Muscle layer of duodenum (tissue), 2 donors: Measurements from ENCODE around the gene PPP2R5C.

Source experiments
- H3K27ac ChIP-seq: one replicate; pipeline ENCODE4 v1.7.0; 2013; ENCODE audit warnings: mild to moderate bottlenecking, low read length
- H3K27me3 ChIP-seq: one replicate; pipeline ENCODE4 v1.7.0; 2013; ENCODE audit warnings: low read depth, mild to moderate bottlenecking, control low read depth, low read length
- H3K36me3 ChIP-seq, 2 donors: one replicate each; pipeline ENCODE4 v1.7.0; 2013; ENCODE audit warnings: low read length in 2 of 2, control low read depth in 1 of 2, mild to moderate bottlenecking in 1 of 2; ENCODE audit not compliant: insufficient read depth in 2 of 2, control insufficient read depth in 1 of 2
- H3K4me1 ChIP-seq, 2 donors: one replicate each; pipeline ENCODE4 v1.7.0; 2013; ENCODE audit warnings: low read length in 2 of 2, mild to moderate bottlenecking in 2 of 2, control low read depth in 1 of 2, moderate library complexity in 1 of 2; ENCODE audit not compliant: insufficient read depth in 2 of 2, control insufficient read depth in 1 of 2
- H3K4me3 ChIP-seq, 2 donors: one replicate each; pipeline ENCODE4 v1.7.0; 2013; ENCODE audit warnings: low read length in 2 of 2, low read depth in 1 of 2, mild to moderate bottlenecking in 1 of 2
- H3K9me3 ChIP-seq, 2 donors: one replicate each; pipeline ENCODE4 v1.7.0; 2013; ENCODE audit warnings: low read length in 2 of 2, control low read depth in 1 of 2, mild to moderate bottlenecking in 1 of 2; ENCODE audit not compliant: control insufficient read depth in 1 of 2
- donor health status: healthy.

The PPP2R5C gene

DNA sequence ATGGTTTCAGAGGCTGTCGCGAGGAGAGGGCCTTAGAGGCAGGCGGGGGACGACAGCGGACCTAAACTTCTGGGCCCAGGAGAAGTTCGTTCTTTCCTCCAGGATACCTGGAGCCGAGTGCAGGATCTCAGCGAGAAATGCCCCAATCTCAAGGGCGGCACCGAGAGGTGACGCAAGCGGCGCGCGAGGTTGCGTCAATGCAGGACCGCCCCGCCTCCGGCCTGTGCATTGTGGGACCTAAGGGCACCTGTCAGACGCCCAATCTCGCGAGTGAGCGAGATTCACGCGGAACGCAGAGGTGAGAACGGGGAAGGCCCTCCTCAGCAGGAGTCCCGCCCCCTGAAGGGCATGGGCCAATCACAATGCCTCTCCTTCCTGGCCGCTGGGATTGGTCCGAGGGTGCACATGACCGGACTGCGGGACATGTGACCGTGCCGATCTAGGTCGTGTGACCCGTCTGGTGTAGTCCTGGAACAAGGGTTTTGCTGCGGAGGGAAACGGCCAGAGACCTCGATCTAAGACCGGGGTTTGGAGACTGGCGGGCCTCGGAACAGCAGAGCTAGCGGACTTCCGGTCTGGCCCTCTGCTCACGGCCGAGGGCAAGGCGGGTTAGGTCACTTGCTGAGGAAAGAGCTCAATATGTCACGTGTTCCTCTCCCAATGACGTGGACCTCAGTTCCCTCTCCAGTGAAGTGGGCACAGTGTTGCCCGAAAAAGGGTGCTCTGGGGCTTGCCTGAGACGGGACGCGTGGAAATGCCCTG lies 186.6 kb downstream of the PPP2R5C start:
- Histone ChIP-seq H3K9me3 (no peaks in the 10 kb centered on the region), H3K27me3 (no peaks in the 10 kb centered on the region), H3K27ac (peak overlapping the region; percentile 99), H3K36me3 (peaks cover 0 to 6% of the 10 kb centered on the region in 2 donors), H3K4me3 (peak overlapping the region; percentile 91), H3K4me1 (peaks cover 3 to 16% of the 10 kb centered on the region in 2 donors)

DNA sequence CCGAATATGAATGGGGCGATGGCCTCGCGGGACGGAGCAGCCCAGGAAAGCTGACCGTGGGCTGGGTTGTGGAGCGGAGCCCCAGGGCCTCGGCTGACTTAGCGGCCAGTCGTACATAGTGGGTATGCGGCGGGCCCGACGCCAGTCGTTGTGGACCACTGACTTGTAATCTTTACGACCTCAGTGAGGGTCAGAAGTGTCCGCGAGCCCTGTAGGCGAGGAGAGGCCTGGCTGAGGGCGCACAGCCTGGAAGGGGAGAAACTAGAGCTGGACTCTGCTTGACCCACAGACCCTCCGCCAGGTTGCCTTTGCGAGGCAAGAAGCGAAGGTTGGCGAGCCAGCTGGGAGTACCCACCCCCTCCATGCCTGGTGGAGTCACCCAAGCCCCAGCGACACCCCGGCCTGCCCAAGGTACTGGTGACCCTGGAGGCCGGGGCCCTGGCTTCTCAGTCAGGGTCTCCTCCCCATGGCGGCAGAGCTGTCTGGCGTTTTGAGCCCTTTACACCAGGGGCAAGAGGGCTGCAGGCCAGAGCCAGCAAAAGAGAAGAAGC lies 187.2 kb downstream of the PPP2R5C start:
- peak overlapping the region; percentile 91 for H3K4me3 ChIP-seq
- H3K9me3 ChIP-seq = no peaks in the 10 kb centered on the region
- H3K27me3 ChIP-seq = no peaks in the 10 kb centered on the region
- H3K36me3 ChIP-seq = peaks cover 0 to 6% of the 10 kb centered on the region in 2 donors
- H3K27ac ChIP-seq = peak overlapping the region; percentile 99
- peaks cover 3 to 16% of the 10 kb centered on the region in 2 donors for H3K4me1 ChIP-seq

GRCh38 chr14:101950100-101950499 lies 188.6 kb downstream of the PPP2R5C start:
- Histone ChIP-seq H3K9me3 (no peaks in the 10 kb centered on the region), H3K4me3 (no peak overlapping the region), H3K27me3 (no peaks in the 10 kb centered on the region), H3K36me3 (peaks cover 0 to 6% of the 10 kb centered on the region in 2 donors), H3K4me1 (peaks cover 3 to 16% of the 10 kb centered on the region in 2 donors), H3K27ac (no peak overlapping the region)

GRCh38 chr14:101950516-101951215 lies 189.2 kb downstream of the PPP2R5C start:
- Histone ChIP-seq H3K4me1 (peaks cover 3 to 16% of the 10 kb centered on the region in 2 donors), H3K9me3 (no peaks in the 10 kb centered on the region), H3K4me3 (no peak overlapping the region), H3K27me3 (no peaks in the 10 kb centered on the region), H3K36me3 (peaks cover 0 to 6% of the 10 kb centered on the region in 2 donors), H3K27ac (no peak overlapping the region)

DNA sequence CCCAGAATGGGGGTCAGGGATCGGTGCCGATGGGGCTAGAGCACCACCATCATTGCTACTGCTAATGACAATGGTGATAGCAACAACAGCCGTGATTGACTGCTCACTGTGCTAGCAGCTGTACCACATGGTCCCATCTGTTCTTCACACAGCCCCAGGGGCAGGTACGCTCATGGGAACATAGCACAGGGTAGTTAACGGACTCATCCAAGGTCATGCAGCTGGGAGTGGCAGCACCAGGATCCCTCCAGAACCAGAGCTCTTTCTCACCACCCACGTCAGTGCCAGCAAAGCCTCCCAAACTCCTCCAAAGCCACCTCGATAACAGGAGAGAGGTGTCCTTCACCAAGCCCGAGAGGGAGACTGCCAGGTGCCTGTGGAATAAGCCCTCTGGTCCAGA lies 191.6 kb downstream of the PPP2R5C start:
- peaks cover 3 to 16% of the 10 kb centered on the region in 2 donors for H3K4me1 ChIP-seq
- no peak overlapping the region for H3K4me3 ChIP-seq
- H3K9me3 ChIP-seq = no peaks in the 10 kb centered on the region
- peaks cover 0 to 5% of the 10 kb centered on the region in 2 donors for H3K36me3 ChIP-seq
- H3K27me3 ChIP-seq = no peaks in the 10 kb centered on the region
- H3K27ac ChIP-seq = no peak overlapping the region

- Histone ChIP-seq H3K36me3 (no peaks in the 10 kb centered on the region), H3K27me3 (no peaks in the 10 kb centered on the region), H3K4me1 (peaks cover 0 to 7% of the 10 kb centered on the region in 2 donors), H3K27ac (no peak overlapping the region), H3K9me3 (no peaks in the 10 kb centered on the region), H3K4me3 (no peak overlapping the region)
Measured at GRCh38 chr14:101954501-101954900, 193.0 kb downstream of the PPP2R5C start.

GRCh38 chr14:101955695-101956161 lies 194.2 kb downstream of the PPP2R5C start:
- H3K4me1 ChIP-seq = no peaks in the 10 kb centered on the region
- H3K27me3 ChIP-seq = no peaks in the 10 kb centered on the region
- H3K9me3 ChIP-seq = no peaks in the 10 kb centered on the region
- H3K27ac ChIP-seq = no peak overlapping the region
- no peaks in the 10 kb centered on the region for H3K36me3 ChIP-seq
- H3K4me3 ChIP-seq = no peak overlapping the region

DNA sequence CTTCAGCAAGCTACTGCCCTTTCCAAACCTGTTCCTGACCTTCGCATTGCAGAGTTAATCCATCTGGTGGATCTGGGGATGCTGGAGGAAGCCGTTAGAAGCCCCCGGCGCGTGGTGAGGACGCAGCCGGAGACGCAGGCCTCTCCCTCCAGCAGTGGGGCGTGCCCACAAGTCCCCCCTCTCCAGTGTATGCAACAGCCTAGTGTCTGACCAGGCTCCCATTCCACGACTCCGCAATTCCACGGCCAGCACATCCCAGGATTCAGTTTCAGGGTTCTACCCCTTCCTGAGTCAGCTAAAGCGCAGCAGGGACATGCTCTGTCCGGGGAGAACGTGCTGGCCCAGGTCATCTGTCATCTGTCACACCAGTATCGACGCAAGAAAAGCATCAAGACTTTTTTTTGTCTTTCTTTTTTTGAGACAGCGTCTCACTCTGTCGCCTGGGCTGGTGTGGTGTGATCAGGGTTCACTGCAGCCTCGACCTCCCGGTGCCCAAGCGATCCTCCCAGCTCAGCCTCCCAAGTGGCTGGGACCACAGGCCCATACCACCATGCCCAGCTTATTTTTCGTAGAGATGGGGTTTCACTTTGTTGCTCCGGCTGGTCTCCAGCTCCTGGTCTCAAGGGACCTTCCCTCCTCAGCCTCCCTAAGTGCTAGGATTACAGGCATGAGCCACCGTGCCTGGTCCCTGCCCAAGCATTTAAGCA lies 194.8 kb downstream of the PPP2R5C start:
- H3K27ac ChIP-seq = no peak overlapping the region
- H3K4me1 ChIP-seq = peaks cover 0 to 3% of the 10 kb centered on the region in 2 donors
- H3K36me3 ChIP-seq = no peaks in the 10 kb centered on the region
- H3K4me3 ChIP-seq = no peak overlapping the region
- H3K9me3 ChIP-seq = no peaks in the 10 kb centered on the region
- H3K27me3 ChIP-seq = no peaks in the 10 kb centered on the region

DNA sequence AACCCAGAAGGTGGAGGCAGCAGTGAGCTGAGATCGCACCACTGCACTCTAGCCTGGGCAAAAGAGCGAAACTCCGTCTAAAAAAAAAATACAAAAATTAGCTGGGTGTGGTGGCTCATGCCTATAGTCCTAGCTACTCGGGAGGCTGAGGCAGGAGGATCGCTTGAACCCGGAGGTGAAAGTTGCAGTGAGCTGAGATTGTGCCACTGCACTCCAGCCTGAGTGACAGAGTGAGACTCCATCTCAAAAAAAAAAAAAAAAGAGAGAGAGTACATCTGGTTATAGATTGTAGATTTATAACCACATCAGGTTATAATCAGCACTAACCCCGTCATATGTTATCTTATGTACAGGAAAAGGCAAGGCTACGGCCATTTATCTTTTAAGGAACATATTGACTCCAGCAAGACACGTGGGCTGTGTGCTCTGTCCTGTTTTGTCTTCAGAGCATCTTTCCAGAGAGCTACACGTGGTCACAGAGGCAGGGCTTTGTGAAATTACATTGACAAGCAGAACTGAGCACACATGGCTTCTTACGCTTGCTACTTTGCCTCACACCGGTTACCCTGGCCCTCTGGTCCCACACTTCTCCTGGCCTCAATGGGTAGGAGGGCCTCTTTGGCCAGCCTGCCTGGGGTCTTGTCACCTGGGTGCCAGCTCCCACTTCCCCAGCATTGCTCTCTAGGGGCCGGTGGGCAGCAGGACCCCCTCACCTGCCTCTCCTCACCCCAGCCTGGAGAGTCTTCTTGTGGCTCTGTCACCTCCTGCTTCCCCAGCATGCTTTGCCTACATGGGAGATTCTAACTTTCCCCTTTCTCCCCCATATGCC lies 196.1 kb downstream of the PPP2R5C start:
- no peak overlapping the region for H3K27ac ChIP-seq
- no peaks in the 10 kb centered on the region for H3K27me3 ChIP-seq

GRCh38 chr14:101958418-101959180 lies 197.1 kb downstream of the PPP2R5C start:
- no peaks in the 10 kb centered on the region for H3K27me3 ChIP-seq
- H3K9me3 ChIP-seq = no peaks in the 10 kb centered on the region
- H3K27ac ChIP-seq = no peak overlapping the region
- peaks cover 4 to 20% of the 10 kb centered on the region in 2 donors for H3K4me1 ChIP-seq
- H3K4me3 ChIP-seq = no peak overlapping the region
- H3K36me3 ChIP-seq = no peaks in the 10 kb centered on the region

More for the DNA sequence above, 196.1 kb downstream of the PPP2R5C start:
- Histone ChIP-seq H3K9me3 (no peaks in the 10 kb centered on the region), H3K4me1 (peaks cover 0 to 14% of the 10 kb centered on the region in 2 donors), H3K36me3 (no peaks in the 10 kb centered on the region), H3K4me3 (no peak overlapping the region)
